GM23338 (cell line): ENCODE measurements around the gene CNIH1.

ENCODE experiments used
- CREB1 ChIP-seq: fragments of 250-450 bp; sonication (Bioruptor Pico); IDR thresholded peaks from 2 replicates; pipeline ENCODE4 v1.5.0; 2020; ENCODE audit warnings: low read depth, mild to moderate bottlenecking, moderate library complexity
- CTCF ChIP-seq, 2 experiments: fragments of 200-600 bp in 1 of 2; sonication (generic) in 1 of 2; conservative IDR thresholded peaks; 2 replicates each; pipeline versions ENCODE4 v1.5.1 to v1.6.1; 2016 to 2017; ENCODE audit warnings: antibody characterized with exemption in 2 of 2, low read depth in 2 of 2, mild to moderate bottlenecking in 2 of 2, moderate library complexity in 1 of 2
- ETS1 ChIP-seq: IDR thresholded peaks from 2 replicates; pipeline ENCODE4 v1.6.1; 2016; ENCODE audit warnings: antibody characterized with exemption
- EZH2 ChIP-seq: fragments of 200-600 bp; sonication (generic); IDR thresholded peaks from one replicate; pipeline ENCODE4 v1.8.0; 2017; ENCODE audit warnings: antibody characterized with exemption, mild to moderate bottlenecking, low read depth; ENCODE audit not compliant: unreplicated experiment
- REST ChIP-seq: IDR thresholded peaks from one replicate; pipeline ENCODE4 v1.6.1; 2018; ENCODE audit warnings: antibody characterized with exemption; ENCODE audit not compliant: unreplicated experiment

- TF ChIP-seq CTCF (conservative IDR thresholded peaks at IDR 0.05; ENCODE audit: low read depth in 2 of 2) (no peak), EZH2 (no peak), CREB1 (no peak), ETS1 (no peak), REST (no peak)
Measured at GRCh38 chr14:54451961-54452360, 10.8 kb upstream of the CNIH1 start.
